OCI-M2 (cell line): ENCODE measurements around the gene LRRIQ4.

ENCODE experiments used
- DNase-seq: peaks from one replicate; lab custom pipeline; 2025; ENCODE audit not compliant: unreplicated experiment; lab: John Stamatoyannopoulos, UW

LRRIQ4 gene

DNA sequence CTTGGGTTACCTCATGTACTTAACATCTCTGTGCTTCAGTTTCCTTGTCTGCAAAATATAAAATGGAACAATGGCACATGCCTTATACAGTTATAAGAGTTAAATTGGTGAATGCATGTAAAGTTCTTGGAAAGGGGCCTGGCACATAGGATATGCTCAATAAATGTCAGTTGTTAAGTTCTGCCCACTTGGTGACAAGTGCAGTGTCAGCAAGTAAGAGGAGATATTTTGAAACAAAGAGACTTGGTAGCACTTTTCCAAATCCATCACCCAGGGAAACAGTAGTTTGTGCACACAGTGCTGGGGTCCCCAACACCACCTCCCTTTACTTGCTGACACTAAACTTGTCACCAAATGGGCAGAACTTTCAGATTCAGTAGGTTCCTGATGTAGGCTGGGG lies 37.9 kb downstream of the LRRIQ4 start:
- DNase-seq = no peak

DNA sequence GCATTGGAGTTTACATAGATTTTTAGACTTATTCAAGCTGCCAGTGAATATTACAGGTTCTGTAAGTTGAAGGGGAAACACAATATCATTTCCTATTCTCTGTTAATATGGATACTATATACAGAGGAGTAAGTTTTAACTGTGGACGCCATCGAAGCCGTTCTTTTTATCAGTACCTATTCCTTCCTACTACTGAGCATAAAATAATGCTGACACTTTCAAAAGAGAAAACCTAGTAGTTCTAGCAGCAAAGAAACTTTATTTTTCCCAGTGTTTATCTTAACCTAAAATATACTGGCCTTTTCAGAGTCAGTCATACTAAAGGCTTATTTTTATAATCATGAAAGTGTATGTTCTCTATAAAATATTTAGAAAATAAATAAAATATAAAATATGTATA lies 42.8 kb downstream of the LRRIQ4 start:
- no peak for DNase-seq

DNA sequence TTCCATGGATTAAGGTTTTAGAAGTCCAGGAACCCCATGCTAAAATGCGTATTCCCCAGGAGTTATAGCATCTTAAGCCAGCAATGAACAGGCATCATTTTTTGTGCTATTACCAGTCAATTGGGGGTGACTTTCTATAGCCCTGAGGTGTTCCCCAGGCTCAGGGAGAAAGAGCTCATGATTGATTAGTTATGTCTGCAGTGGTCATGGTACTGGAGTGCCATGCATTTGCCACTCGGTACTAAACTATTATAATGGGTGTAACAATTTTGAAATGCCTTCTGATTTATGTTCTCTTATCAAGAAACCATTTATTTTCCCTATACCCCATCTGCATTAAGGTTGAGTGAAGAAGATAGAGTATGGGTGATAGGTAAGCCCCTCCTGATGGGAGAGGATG lies 45.1 kb downstream of the LRRIQ4 start:
- no peak for DNase-seq

DNA sequence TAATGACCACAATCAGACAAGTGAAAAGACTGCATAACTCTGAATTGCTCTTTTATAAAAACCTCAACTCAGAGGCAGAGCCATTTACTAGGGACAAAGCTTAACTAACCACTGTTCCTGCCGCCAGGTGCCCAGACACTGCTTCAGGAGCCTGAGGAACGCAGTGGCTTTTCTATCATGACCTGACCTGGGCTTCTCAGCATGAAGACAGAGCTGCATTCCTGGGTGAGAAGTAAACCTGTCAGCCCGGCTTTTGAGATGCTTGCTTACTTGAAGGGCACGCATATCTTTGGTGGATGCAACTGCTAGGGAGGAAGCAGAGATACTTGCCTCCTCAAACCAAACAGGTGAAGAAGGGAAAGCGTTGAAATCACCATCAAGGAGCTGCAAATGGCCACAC lies 49.2 kb downstream of the LRRIQ4 start:
- DNase-seq = no peak

DNA sequence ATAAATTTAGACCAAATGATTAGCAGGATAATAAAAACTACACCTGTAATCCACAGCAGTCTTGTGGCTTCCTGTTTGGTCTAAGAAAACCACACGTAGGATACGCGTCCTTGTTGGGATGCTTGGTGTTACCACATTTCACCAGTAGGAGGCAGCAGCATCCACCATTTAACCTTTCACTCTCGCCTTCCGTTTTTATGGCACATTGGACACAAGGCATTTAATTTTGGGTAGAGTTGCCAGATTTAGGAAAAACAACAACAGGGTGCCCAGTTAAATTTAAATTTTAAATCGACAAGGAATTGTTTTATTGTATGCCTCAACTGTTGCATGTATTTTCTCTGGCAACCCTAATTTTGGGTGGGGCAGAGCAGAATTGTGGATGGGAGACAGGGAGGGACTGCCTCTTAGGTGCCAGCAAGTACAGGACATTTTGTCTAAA lies 50.8 kb downstream of the LRRIQ4 start:
- DNase-seq = peak; percentile 5

DNA sequence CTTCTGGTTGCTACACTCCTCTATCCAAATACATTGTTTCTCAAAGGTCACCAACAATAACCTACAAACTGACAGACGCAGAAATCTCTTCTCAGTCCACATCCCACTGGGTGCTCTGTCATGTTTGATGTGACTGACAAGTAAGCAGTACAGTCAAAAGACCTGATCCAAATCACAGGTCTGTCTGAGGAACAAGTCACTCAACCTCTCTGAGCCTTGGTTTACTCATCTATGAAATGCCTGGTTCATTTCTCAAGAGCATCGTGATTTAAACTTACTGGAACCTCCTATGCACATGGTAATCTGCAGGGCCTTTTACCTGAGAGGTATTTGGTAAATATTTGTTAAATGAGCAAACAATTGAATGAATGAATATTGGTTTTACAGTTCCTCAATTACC lies 51.6 kb downstream of the LRRIQ4 start:
- DNase-seq = no peak

DNA sequence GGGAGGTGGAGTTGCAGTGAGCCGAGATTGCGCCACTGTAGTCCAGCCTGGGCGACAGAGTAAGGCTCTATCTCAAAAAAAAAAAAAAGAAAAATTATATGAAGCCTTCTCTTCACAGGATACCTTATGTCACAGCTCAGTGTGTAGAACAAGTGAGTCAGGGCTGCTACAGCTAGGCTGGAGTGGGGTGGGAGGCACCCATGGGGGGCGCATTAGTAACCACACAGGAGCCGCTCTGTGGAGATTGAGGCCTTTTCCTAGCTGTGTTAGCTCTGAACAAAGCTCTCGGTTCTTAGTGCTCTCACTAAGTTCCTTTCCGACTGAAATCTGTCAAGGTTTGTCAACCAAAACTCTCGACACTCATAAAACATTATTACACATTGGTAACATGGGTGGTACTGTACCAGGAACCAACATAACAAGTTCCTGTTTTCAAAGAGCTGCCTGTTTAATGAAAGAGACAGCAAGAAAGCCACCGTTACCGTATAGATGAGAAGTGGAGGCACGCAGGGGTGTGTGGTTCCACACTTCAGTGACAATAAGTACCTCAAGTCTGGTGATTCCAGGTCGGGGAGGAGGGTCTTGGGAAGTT lies 52.6 kb downstream of the LRRIQ4 start:
- no peak for DNase-seq

DNA sequence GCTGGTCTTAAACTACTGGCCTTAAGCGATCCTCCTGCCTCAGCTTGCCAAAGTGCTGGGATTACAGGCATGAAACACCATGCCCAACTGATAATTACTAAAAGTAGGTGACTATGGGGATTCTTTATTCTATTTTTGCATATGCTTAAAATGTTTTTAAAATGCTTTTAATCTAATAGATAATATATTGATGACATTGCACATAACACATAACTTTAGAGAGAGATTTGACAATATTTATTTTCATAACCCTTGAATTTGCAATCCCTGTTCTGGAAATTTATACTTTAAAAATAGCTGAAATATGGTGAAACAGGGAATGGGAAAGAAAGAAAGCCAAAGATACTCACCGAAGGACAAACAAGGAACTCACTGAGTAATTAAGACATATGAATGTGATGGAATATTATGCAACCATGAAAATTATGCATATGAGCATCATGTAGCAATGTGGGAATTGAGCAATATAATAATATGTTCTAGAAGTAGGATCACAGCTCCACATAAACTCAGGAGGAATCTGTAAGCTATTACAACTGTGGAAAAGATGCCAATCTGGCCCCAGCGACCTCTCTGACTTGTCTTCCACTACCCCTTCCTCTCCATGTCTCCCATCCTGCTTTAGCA lies 55.0 kb downstream of the LRRIQ4 start:
- DNase-seq = no peak

DNA sequence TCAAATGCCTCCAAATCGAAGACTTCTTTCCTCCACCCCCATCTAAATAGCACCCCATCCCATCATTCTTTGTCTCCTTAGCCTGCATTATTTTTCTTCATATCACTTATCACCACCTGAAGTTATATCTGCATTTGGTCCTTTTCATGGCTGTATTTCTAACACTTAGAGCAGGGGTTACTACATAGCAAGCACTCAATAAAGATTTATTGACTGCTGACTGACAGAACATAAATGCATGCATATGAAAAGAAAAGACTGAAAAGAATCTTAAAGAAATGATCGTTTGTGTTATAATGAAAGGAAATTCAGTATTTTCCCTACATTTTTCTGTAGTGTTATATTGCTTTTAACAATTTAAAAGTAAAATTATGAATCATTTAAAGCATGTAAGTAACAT lies 55.7 kb downstream of the LRRIQ4 start:
- DNase-seq = no peak

DNA sequence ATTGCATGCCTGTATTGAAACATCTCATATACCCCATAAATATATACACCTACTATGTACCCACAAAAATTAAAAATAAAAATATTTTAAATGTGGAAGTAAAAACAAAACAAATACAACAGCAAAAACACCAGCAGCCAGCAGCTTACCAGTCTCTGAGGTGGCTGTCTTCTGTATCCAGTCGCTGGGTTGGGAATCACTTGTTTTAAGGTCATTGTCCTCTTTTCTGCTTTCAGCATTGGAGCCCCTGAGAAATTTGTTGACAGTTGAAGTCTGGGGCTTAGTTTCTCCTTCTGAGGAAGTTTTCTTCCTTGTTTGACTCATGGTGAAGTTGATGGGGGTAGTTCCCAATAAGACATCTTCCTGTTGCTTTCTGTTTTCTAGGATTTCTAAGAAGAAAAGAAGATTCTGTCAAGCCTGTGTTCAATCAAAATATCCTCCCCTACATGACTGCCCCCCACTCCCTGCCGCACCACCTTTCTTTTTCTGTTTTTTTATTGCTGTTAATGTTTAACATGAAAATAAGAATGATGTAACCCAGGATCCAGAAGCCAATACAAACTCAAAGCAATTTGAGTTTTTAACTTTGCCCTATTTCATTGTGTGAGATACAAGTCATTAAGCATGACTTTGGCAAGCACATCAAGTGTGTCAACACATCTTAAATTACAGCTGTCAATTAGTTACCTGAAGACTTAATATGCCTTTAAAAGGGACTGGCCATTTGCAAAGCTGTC lies 57.0 kb downstream of the LRRIQ4 start, which contains the start of gene LRRC31:
LRRC31 (minus strand) TSS at position 452 of the 737 bp plus-strand sequence; CDS start at position 324, 128 bp downstream.
- DNase-seq = no peak

DNA sequence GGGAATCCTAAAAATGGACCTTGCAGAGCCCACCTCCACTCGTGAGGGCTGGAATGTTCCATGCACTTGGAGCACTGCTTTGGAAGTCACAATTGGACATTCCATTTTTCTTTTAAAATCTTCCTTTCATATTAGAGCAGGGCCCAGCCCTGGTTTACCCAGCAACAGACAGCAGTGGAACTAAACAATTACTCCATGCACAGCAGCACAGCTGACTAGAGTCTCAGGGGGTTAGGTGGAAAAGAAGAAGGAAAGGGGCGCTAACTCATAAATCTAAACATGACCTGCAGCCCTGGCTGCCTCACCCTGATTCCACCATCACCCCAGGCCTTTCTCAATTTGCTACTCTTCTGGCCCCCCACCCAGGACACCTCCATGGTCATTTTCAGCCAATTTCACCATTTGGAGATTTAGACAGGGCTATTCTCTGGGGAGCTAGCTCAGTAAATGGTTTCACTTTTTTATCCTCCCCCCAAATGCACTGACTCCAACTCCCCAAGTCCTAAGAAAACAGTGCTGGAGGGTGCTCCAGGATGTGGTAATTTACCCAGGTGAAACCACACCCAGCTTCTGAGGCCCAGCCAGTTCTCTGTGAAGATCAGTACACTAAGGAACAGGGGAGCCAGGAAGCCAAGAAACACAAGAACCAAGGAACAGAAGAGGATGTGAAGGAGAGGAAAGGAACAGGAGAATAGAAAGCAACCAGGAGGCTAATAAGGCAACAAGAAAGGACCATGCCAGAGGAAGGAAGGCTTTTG lies 58.6 kb downstream of the LRRIQ4 start:
- DNase-seq = no peak

DNA sequence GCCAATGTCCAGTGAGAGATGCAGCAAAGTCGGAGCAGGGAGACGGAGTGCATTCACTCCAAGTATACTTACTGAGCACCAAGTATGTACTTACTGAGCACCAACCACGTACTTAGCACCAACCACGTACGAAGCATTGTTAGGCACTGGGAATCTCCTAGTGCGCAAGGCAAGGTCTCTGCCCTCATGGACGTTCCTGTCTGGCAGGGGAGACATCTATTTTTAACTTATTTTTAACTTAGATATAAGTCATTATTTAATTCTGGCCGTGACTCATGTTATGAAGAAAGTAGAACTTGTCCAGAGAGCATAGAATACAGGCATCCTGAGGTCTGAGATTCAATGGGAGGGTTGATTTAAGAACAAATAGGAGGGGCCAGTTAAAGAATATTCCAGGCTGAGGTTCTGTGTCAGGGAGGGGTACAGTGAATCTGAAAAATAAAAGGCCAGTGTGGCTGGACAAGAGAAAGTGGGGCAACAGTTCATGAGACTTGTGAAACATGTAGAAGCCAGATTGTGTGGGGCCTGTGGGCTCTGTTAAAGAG lies 66.4 kb downstream of the LRRIQ4 start:
- no peak for DNase-seq

DNA sequence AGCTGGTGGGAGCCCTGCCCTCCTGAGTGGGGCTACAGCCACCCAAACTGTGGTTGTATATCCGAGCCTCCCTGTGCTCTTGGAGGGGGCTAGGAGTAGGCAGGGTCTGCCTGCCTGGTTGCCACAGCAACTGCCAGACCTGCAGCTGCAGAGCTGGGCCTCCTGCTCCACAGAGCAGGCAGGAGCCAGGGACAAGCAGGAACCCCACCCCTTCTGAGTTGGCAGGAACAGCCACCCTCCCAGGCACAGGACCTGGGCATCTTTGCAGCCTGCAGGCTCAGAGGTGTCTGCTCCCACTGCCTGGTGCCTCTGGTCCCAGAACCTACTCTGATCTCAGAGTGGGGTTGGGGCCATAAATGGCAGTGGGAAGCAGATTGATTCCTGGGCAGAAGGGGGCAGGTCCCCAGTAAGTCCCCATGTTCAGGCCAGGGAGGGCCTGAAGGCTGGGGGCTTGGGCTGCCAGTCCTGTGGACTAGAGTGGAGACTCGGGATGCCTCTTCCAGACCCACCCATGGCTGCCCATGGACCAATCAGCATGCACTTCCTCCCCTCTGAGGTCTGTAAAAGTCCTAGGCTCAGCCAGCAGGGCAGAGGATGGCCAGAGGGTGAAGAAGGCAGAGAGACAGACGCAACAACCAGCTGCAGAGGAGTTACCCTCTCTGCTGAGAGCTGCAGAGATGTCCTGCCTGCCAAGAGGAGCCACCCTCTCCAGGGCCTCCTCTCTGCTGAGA lies 67.3 kb downstream of the LRRIQ4 start:
- DNase-seq = no peak

DNA sequence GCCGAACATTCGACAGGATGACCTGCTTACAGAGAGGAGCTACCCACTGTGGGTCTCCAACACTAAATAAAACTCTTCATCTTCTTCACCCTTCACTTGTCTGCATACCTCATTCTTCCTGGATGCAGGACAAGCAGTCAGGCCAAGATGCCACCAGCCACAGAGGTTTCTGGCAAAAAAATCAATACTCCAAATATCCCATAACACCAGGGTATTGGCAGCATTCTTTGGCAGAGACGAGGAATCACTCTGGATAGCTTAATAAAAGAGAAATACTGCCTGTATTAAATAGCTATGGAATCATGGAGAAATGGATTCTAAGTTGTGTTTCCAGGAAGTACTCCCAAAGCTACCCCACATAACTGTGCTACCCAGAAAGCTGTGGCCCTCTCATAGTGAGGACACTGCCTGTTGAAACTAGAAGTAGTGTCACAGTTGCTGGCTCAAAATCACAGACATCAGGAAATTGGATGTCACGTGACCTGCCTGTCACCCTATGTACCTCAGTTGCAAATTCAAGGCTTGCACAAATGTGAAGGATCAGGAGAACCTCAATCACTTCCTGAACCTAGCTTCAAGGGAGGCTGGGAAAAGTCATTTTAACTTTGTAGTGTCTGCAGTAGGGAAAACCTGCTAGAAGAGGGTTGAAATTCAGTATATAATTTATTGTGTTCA lies 68.0 kb downstream of the LRRIQ4 start:
- no peak for DNase-seq

DNA sequence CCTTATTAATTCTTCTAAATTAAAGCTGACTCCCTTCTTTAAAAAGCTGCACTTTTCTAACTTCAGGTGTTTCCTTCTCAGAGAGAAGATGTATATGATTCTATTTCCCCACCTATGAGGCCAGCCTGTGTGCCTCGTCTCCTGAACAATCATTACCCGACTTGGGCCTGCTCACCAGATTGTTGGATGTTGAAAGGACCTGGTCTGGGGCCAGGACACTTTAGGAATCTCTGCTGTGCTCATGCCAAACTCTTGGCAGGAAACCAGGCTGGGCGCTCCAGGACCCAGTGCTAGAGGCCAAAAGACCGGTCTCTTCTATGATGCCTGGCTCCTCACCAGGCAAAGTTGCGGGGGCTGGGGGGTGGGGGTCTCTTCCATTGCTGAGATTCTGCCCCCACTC lies 74.0 kb downstream of the LRRIQ4 start:
- no peak for DNase-seq
